Ascending aorta (tissue), 2 donors: Measurements from ENCODE around the gene HEXD. TPM values are rescaled to one million over a fixed set of nuclear protein-coding genes. Genes with fewer than 3 reads are reported as not detected.

Experiments used
- DNase-seq, 2 donors: peaks; one replicate each; pipeline ENCODE4 v3.0.0-alpha.2; 2019; ENCODE audit warnings: low spot score in 2 of 2
- H3K27ac ChIP-seq, 2 donors: fragments of 200-600 bp; sonication (generic); one replicate each; pipeline ENCODE4 v1.5.1; 2016 to 2017; ENCODE audit warnings: mild to moderate bottlenecking in 1 of 2
- H3K27me3 ChIP-seq: fragments of 200-600 bp; sonication (generic); one replicate; pipeline ENCODE4 v1.5.1; 2017
- H3K36me3 ChIP-seq, 2 donors: fragments of 200-600 bp; sonication (generic); one replicate each; pipeline ENCODE4 v1.5.1; 2016
- H3K4me1 ChIP-seq, 2 donors: fragments of 200-600 bp; sonication (generic); one replicate each; pipeline ENCODE4 v1.5.1; 2016 to 2017; ENCODE audit warnings: mild to moderate bottlenecking in 1 of 2
- H3K4me3 ChIP-seq, 2 donors: fragments of 200-600 bp; sonication (generic); one replicate each; pipeline ENCODE4 v1.5.1; 2016 to 2017; ENCODE audit warnings: mild to moderate bottlenecking in 1 of 2
- H3K9me3 ChIP-seq, 2 donors: fragments of 200-600 bp; sonication (generic); one replicate each; pipeline ENCODE4 v1.5.1; 2016
- CTCF ChIP-seq, 3 experiments: fragments of 200-600 bp in 2 of 3; fragments of 450-650 bp in 1 of 3; sonication (generic) in 2 of 3; IDR thresholded peaks; one replicate each; pipeline ENCODE4 v1.5.1; 2016 to 2019; ENCODE audit warnings: antibody characterized with exemption in 3 of 3, mild to moderate bottlenecking in 1 of 3, moderate library complexity in 1 of 3
- intact Hi-C: fragments of 100-400 bp; cut with DNase I; formaldehyde crosslinking; loops from one replicate; pipeline ENCODE4 v1.15.1; 2023
- total RNA-seq: library from RNA; depleted of rRNA; stranded (reverse); fragments of >200 nt; gene quantifications from one replicate; pipeline ENCODE4 v1.1.0, GENCODE V29; 2016

The HEXD gene
- total RNA-seq, 1 donor from 2014 or later: 40.4 TPM

DNA sequence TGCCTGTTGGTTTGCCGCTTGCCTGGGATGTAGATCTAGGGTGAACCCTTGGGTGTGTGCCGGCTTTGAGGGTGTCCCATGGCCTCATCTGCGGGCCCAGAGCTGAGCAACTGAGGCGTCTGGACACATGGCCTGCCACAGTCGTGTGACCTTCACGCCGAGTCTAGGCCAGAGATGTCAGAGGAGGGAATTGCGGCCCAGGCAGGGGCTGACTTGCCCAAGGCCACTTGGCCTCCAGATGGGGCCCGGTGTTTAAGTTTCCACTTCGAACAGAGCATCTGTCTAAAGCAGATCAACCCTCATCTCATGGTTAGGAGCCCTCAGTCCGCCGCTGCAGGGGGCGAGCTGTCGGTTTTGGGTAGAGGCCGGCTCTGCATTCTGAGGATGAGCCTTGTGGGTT lies 73.4 kb downstream of the HEXD start:
- intact Hi-C loops: loop anchor here (5.0 kb wide), 1 partner anchor 199 kb away; no protein-coding TSS in a partner anchor
- Histone ChIP-seq H3K36me3 (peaks cover 6 to 10% of the 10 kb centered on the region in 2 donors), H3K27ac (peak overlapping the region in 1 of 2 donors; percentile 91), H3K27me3 (no peaks in the 10 kb centered on the region), H3K4me1 (peaks cover 11 to 33% of the 10 kb centered on the region in 2 donors), H3K9me3 (no peaks in the 10 kb centered on the region), H3K4me3 (no peak overlapping the region)
- no peak for TF ChIP-seq CTCF (IDR thresholded peaks at IDR 0.05)
- no peak for DNase-seq

Other genes starting within 250 kb of the HEXD start
- gene CCDC57, start 205.5 kb upstream of the HEXD start, total RNA-seq: 12.8 TPM
- 253 TPM for gene SLC16A3, start 189.3 kb upstream of the HEXD start, total RNA-seq
- 86.8 TPM for gene CSNK1D, start 144.6 kb upstream of the HEXD start, total RNA-seq
- gene CD7, start 100.7 kb upstream of the HEXD start, total RNA-seq: 6.7 TPM
- gene SECTM1, start 84.6 kb upstream of the HEXD start, total RNA-seq: 49.5 TPM
- gene TEX19, start 59.1 kb upstream of the HEXD start, total RNA-seq: not detected
- not detected for gene UTS2R, start 46.6 kb upstream of the HEXD start, total RNA-seq
- gene OGFOD3, start 239 bp downstream of the HEXD start, total RNA-seq: 36.6 TPM
- gene CYBC1, start 32.4 kb downstream of the HEXD start, total RNA-seq: 124 TPM
- 38.3 TPM for gene NARF, start 40.4 kb downstream of the HEXD start, total RNA-seq
- gene FOXK2, start 101.4 kb downstream of the HEXD start, total RNA-seq: 131 TPM
- 53.7 TPM for gene WDR45B, start 230.1 kb downstream of the HEXD start, total RNA-seq